Astrocyte (in vitro differentiated cells and primary cell): ENCODE measurements around the gene GDF10. TPM values are rescaled to one million over a fixed set of nuclear protein-coding genes. Genes with fewer than 3 reads are reported as not detected.
A peak's percentile ranks its signal among the peaks of the same experiment; 100 is the strongest.

Source experiments
- DNase-seq: peaks from one replicate; pipeline ENCODE4 v3.0.0-alpha.2; 2010; ENCODE audit warnings: low read depth
- FAIRE-seq: peaks from 2 replicates; lab custom pipeline; 2011; peaks lifted over from hg19 to GRCh38; lab: Jason Lieb, UNC
- H2AFZ ChIP-seq: 2 replicates; pipeline ENCODE4 v1.6.0; 2012; ENCODE audit warnings: low read depth, low read length, inconsistent platforms
- H3K27ac ChIP-seq: 2 replicates; pipeline ENCODE4 v1.5.1; 2011; ENCODE audit warnings: low read depth, low read length, inconsistent platforms
- H3K27me3 ChIP-seq: 2 replicates; pipeline ENCODE4 v1.6.0; 2011; ENCODE audit warnings: low read length, inconsistent platforms; ENCODE audit not compliant: insufficient read depth
- H3K36me3 ChIP-seq: 2 replicates; pipeline ENCODE4 v1.5.1; 2011; ENCODE audit warnings: low read length, inconsistent platforms; ENCODE audit not compliant: insufficient read depth
- H3K4me1 ChIP-seq: 2 replicates; pipeline ENCODE4 v1.5.1; 2011; ENCODE audit warnings: low read length, inconsistent platforms; ENCODE audit not compliant: insufficient read depth
- H3K4me2 ChIP-seq: 2 replicates; pipeline ENCODE4 v1.6.0; 2012; ENCODE audit warnings: low read length, inconsistent platforms
- H3K4me3 ChIP-seq: 2 replicates; pipeline ENCODE4 v1.5.1; 2011; ENCODE audit warnings: low read depth, mild to moderate bottlenecking, low read length, inconsistent platforms; ENCODE audit not compliant: insufficient read depth
- H3K79me2 ChIP-seq: 2 replicates; pipeline ENCODE4 v1.6.0; 2012; ENCODE audit warnings: mild to moderate bottlenecking, low read length, inconsistent platforms; ENCODE audit not compliant: insufficient read depth
- H3K9ac ChIP-seq: 2 replicates; pipeline ENCODE4 v1.6.0; 2012; ENCODE audit warnings: mild to moderate bottlenecking, low read length, inconsistent platforms
- H3K9me3 ChIP-seq: 2 replicates; pipeline ENCODE4 v1.5.1; 2012; ENCODE audit warnings: low read depth, mild to moderate bottlenecking, low read length, inconsistent platforms; ENCODE audit not compliant: insufficient read depth
- H4K20me1 ChIP-seq: 2 replicates; pipeline ENCODE4 v1.6.0; 2012; ENCODE audit warnings: low read length, inconsistent platforms; ENCODE audit not compliant: insufficient read depth
- H3K27ac Mint-ChIP-seq: one replicate; pipeline ENCODE4 v1.8.0; 2021; ENCODE audit warnings: mild to moderate bottlenecking, mixed read lengths; ENCODE audit not compliant: unreplicated experiment
- H3K27me3 Mint-ChIP-seq: one replicate; pipeline ENCODE4 v1.8.0; 2021; ENCODE audit warnings: low read depth, mixed read lengths; ENCODE audit not compliant: unreplicated experiment
- H3K36me3 Mint-ChIP-seq: one replicate; pipeline ENCODE4 v1.8.0; 2021; ENCODE audit warnings: low read depth, mixed read lengths; ENCODE audit not compliant: unreplicated experiment
- H3K4me1 Mint-ChIP-seq: one replicate; pipeline ENCODE4 v1.8.0; 2021; ENCODE audit warnings: low read depth, mixed read lengths; ENCODE audit not compliant: unreplicated experiment
- H3K4me3 Mint-ChIP-seq: one replicate; pipeline ENCODE4 v1.8.0; 2021; ENCODE audit warnings: mild to moderate bottlenecking, moderate library complexity, mixed read lengths; ENCODE audit not compliant: unreplicated experiment
- H3K9me3 Mint-ChIP-seq: one replicate; pipeline ENCODE4 v1.8.0; 2021; ENCODE audit warnings: mild to moderate bottlenecking, mixed read lengths; ENCODE audit not compliant: unreplicated experiment
- CTCF ChIP-seq: IDR thresholded peaks from 2 replicates; pipeline ENCODE4 v1.5.1; 2011; ENCODE audit warnings: low read depth, mild to moderate bottlenecking, inconsistent platforms, low read length, moderate library complexity; ENCODE audit not compliant: insufficient read depth
- EZH2 ChIP-seq: IDR thresholded peaks from 2 replicates; pipeline ENCODE4 v1.6.1; 2012; ENCODE audit warnings: mild to moderate bottlenecking, low read length, inconsistent platforms; ENCODE audit not compliant: insufficient read depth
- total RNA-seq: library from RNA; stranded (reverse); gene quantifications from 2 replicates; pipeline ENCODE4 v1.2.1, GENCODE V29; 2021

GDF10 gene
- total RNA-seq, 1 donor from 2014 or later = 2.2 TPM

DNA sequence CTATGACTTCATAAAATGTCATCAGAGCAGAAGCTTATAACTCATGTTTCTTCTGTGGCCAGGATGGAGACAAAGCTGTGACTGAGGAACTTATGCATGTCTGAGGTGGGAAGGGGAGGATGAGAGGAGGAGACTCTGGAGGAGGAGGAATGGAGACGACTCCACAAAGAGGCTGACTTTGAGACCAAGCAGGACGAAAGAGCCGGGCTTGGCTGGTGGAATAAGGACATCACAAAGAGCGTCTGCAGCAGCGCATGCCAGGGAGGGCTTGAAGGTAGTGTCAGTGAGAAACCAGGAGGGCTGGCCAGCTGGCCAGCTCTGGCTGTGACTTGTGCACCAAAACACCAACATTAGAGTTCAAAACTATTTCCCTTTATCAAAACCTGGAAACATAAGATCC, 16.1 kb downstream of the GDF10 start:
- Mint-ChIP-seq H3K27ac (no peak overlapping the region), H3K9me3 (no peaks in the 10 kb centered on the region), H3K27me3 (peaks cover 48% of the 10 kb centered on the region), H3K36me3 (no peaks in the 10 kb centered on the region), H3K4me3 (no peak overlapping the region), H3K4me1 (peaks cover 5% of the 10 kb centered on the region)
- H3K79me2 ChIP-seq = no peaks in the 10 kb centered on the region
- H3K9me3 ChIP-seq = no peaks in the 10 kb centered on the region
- H3K4me1 ChIP-seq = no peaks in the 10 kb centered on the region
- no peaks in the 10 kb centered on the region for H3K27me3 ChIP-seq
- no peak for DNase-seq
- FAIRE-seq = no peak
- H3K9ac ChIP-seq = no peak overlapping the region
- H3K36me3 ChIP-seq = no peaks in the 10 kb centered on the region
- TF ChIP-seq CTCF (no peak), EZH2 (no peak)
- no peak overlapping the region for H3K4me3 ChIP-seq
- no peak overlapping the region for H3K4me2 ChIP-seq
- H4K20me1 ChIP-seq = no peaks in the 10 kb centered on the region
- H3K27ac ChIP-seq = no peak overlapping the region
- no peak overlapping the region for H2AFZ ChIP-seq

- no peaks in the 10 kb centered on the region for H3K9me3 Mint-ChIP-seq
- Histone ChIP-seq H3K79me2 (no peaks in the 10 kb centered on the region), H2AFZ (no peak overlapping the region), H3K9ac (no peak overlapping the region), H3K27me3 (no peaks in the 10 kb centered on the region), H3K9me3 (no peaks in the 10 kb centered on the region), H3K36me3 (no peaks in the 10 kb centered on the region), H3K27ac (no peak overlapping the region), H3K4me1 (no peaks in the 10 kb centered on the region), H4K20me1 (no peaks in the 10 kb centered on the region), H3K4me2 (no peak overlapping the region), H3K4me3 (no peak overlapping the region)
- no peak overlapping the region for H3K4me3 Mint-ChIP-seq
- H3K27me3 Mint-ChIP-seq = peaks cover 58% of the 10 kb centered on the region
- peak overlapping the region; percentile 24 for H3K27ac Mint-ChIP-seq
- no peaks in the 10 kb centered on the region for H3K4me1 Mint-ChIP-seq
- no peak for DNase-seq
- no peaks in the 10 kb centered on the region for H3K36me3 Mint-ChIP-seq
- no peak for FAIRE-seq
- TF ChIP-seq CTCF (no peak), EZH2 (no peak)
Observed at GRCh38 chr10:47317251-47317650, 17.3 kb downstream of the GDF10 start.

DNA sequence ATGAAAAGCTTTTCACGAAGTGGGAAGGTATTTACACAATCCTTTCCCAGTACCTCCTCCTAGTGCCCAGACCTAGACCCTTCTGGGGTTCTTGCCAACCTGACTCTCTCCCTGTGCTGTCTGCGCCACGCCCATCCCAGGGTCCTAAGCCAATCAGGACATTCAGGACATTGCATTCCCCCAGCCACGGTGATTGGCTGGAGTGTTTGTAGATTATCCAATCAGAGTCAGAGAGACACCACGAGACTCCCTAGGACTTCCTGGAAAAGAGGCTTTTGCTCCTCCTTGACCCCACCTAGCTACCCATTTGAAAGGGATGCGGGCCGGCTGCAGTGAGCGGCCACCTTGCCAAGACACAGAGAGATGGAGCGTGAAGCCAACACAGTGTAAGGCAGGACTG, 18.7 kb downstream of the GDF10 start:
- peaks cover 58% of the 10 kb centered on the region for H3K27me3 Mint-ChIP-seq
- H3K27me3 ChIP-seq = peaks cover 3% of the 10 kb centered on the region
- no peak overlapping the region for H2AFZ ChIP-seq
- no peak overlapping the region for H3K4me2 ChIP-seq
- no peak overlapping the region for H3K27ac ChIP-seq
- no peaks in the 10 kb centered on the region for H3K79me2 ChIP-seq
- no peaks in the 10 kb centered on the region for H3K9me3 ChIP-seq
- DNase-seq (no peak), FAIRE-seq (no peak)
- no peak overlapping the region for H3K4me3 ChIP-seq
- H3K9me3 Mint-ChIP-seq = no peaks in the 10 kb centered on the region
- TF ChIP-seq EZH2 (no peak), CTCF (no peak)
- no peak overlapping the region for H3K4me3 Mint-ChIP-seq
- H3K27ac Mint-ChIP-seq = no peak overlapping the region
- no peak overlapping the region for H3K9ac ChIP-seq
- no peaks in the 10 kb centered on the region for H3K4me1 ChIP-seq
- no peaks in the 10 kb centered on the region for H3K36me3 Mint-ChIP-seq
- H4K20me1 ChIP-seq = no peaks in the 10 kb centered on the region
- no peaks in the 10 kb centered on the region for H3K4me1 Mint-ChIP-seq
- no peaks in the 10 kb centered on the region for H3K36me3 ChIP-seq
